ENCODE data around the gene MUC13. TPM values are rescaled to one million over a fixed set of nuclear protein-coding genes. Genes with fewer than 3 reads are reported as not detected.

Gene MUC13
- total RNA-seq, 1 experiment from 2014 or later, result 0.13 TPM

GRCh38 chr3:124877674-124878073 is 56.9 kb downstream of the MUC13 start:
- no peaks in the 10 kb centered on the region for H3K36me3 ChIP-seq (ENCODE audit: control insufficient read depth, insufficient read depth, low read length)
- DNase-seq (ENCODE audit: low read depth, low spot score) (no peak), ATAC-seq (no peak)
- peak overlapping the region; percentile 92 for H3K27ac ChIP-seq (ENCODE audit: low read length)
- TF ChIP-seq TCF7L2 (IDR thresholded peaks at IDR 0.05; ENCODE audit: low read depth, low read length) (peak; percentile 57), SIN3A (IDR thresholded peaks at IDR 0.05; ENCODE audit: borderline replicate concordance, insufficient read depth, low read depth, low read length) (no peak), CTCF (IDR thresholded peaks at IDR 0.05) (no peak), POLR2AphosphoS5 (IDR thresholded peaks at IDR 0.05; ENCODE audit: low read depth, low read length) (no peak)
- TF ChIP-seq, protein P1, sequence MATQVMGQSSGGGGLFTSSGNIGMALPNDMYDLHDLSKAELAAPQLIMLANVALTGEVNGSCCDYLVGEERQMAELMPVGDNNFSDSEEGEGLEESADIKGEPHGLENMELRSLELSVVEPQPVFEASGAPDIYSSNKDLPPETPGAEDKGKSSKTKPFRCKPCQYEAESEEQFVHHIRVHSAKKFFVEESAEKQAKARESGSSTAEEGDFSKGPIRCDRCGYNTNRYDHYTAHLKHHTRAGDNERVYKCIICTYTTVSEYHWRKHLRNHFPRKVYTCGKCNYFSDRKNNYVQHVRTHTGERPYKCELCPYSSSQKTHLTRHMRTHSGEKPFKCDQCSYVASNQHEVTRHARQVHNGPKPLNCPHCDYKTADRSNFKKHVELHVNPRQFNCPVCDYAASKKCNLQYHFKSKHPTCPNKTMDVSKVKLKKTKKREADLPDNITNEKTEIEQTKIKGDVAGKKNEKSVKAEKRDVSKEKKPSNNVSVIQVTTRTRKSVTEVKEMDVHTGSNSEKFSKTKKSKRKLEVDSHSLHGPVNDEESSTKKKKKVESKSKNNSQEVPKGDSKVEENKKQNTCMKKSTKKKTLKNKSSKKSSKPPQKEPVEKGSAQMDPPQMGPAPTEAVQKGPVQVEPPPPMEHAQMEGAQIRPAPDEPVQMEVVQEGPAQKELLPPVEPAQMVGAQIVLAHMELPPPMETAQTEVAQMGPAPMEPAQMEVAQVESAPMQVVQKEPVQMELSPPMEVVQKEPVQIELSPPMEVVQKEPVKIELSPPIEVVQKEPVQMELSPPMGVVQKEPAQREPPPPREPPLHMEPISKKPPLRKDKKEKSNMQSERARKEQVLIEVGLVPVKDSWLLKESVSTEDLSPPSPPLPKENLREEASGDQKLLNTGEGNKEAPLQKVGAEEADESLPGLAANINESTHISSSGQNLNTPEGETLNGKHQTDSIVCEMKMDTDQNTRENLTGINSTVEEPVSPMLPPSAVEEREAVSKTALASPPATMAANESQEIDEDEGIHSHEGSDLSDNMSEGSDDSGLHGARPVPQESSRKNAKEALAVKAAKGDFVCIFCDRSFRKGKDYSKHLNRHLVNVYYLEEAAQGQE (IDR thresholded peaks at IDR 0.05; ENCODE audit: insufficient read depth in 1 of 2, low read depth in 2 of 2, low read length in 1 of 2), result no peak
- H3K4me1 ChIP-seq (ENCODE audit: control insufficient read depth, insufficient read depth, low read length), result peaks cover 76% of the 10 kb centered on the region
- in situ Hi-C loops (cut with HindIII; ENCODE audit: low pct_unique_long_range_greater_than_20kb, low sequenced_read_pairs) (loop anchor here (5.0 kb wide), 1 partner anchor 35 kb away; no protein-coding TSS in a partner anchor), intact Hi-C loops (cut with micrococcal nuclease; ENCODE audit: unreplicated experiment) (no loop called here)
- no TSS peak for BruUV-seq (replicated peaks)
- no peaks in the 10 kb centered on the region for H3K9me3 ChIP-seq (ENCODE audit: control insufficient read depth, insufficient read depth, low read depth, low read length)
- ChIA-PET POLR2A (interaction anchor here (0.5 to 0.8 kb wide), 2 partner anchors 9 to 16 kb away, joined by 3 read pairs; no protein-coding TSS in a partner anchor), CTCF (no interaction called here)
- no peaks in the 10 kb centered on the region for H3K27me3 ChIP-seq (ENCODE audit: control insufficient read depth, insufficient read depth, low read length)
- no peak overlapping the region for H3K4me3 ChIP-seq (ENCODE audit: low read depth in 2 of 2, low read length in 2 of 2)

DNA sequence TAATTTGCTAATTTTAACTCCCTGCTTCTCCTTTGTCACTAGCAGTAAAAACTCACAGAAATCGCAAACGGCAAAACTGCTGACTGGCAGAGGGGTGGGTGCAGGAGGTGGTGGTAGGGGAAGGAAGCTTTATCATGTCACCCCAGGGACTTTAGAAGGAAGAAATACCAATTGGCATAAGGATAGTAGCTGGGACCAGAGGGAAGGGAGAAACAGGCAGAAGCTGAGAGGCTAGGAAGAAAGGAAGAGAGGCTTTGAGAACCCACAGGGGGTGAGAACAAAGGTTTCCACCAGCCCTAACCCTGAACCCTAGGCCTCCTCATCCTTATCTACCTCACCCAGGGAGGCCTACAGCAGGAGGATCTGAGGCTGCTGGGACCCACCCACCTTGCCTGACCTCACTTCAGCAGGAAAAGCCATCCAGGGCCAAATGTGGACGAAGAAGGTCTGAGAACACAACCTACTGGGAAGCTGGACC is 58.1 kb downstream of the MUC13 start:
- ChIA-PET POLR2A (no interaction called here), CTCF (interaction anchor here (0.6 kb wide), 1 partner anchor 313 kb away, joined by 8 read pairs; no protein-coding TSS in a partner anchor)
- intact Hi-C loops (cut with micrococcal nuclease; ENCODE audit: unreplicated experiment) (no loop called here), in situ Hi-C loops (cut with HindIII; ENCODE audit: low pct_unique_long_range_greater_than_20kb, low sequenced_read_pairs) (loop anchor here (5.0 kb wide), 1 partner anchor 34 kb away; no protein-coding TSS in a partner anchor)
- Histone ChIP-seq H3K27me3 (ENCODE audit: control insufficient read depth, insufficient read depth, low read length) (no peaks in the 10 kb centered on the region), H3K9me3 (ENCODE audit: control insufficient read depth, insufficient read depth, low read depth, low read length) (no peaks in the 10 kb centered on the region), H3K4me1 (ENCODE audit: control insufficient read depth, insufficient read depth, low read length) (peaks cover 67% of the 10 kb centered on the region), H3K27ac (ENCODE audit: low read length) (peak overlapping the region; percentile 92), H3K4me3 (ENCODE audit: low read depth in 2 of 2, low read length in 2 of 2) (no peak overlapping the region), H3K36me3 (ENCODE audit: control insufficient read depth, insufficient read depth, low read length) (0 out of 2 replicates have a peak, but pooled peaks cover 5% of the 10 kb centered on the region)
- no TSS peak for BruUV-seq (replicated peaks)
- DNase-seq (ENCODE audit: low read depth, low spot score) (no peak), ATAC-seq (no peak)
- TF ChIP-seq CTCF (IDR thresholded peaks at IDR 0.05) (no peak), TCF7L2 (IDR thresholded peaks at IDR 0.05; ENCODE audit: low read depth, low read length) (0 out of 2 replicates have a peak, but pooled peaks have one; percentile 24)

Measured in Panc1 (cell line).